ENCODE data around the gene PLXNA4. TPM values are rescaled to one million over a fixed set of nuclear protein-coding genes. Genes with fewer than 3 reads are reported as not detected.

The PLXNA4 gene
- total RNA-seq, 1 experiment from 2014 or later: not detected

GRCh38 chr7:132433301-132433700 lies 143.0 kb downstream of the PLXNA4 start:
- POLR2A ChIA-PET: no interaction called here
- Histone ChIP-seq H3K9ac (ENCODE audit: low read length) (no peak overlapping the region), H3K4me1 (ENCODE audit: control insufficient read depth in 1 of 2, insufficient read depth in 2 of 2, low read length in 2 of 2) (peaks cover 0 to 5% of the 10 kb centered on the region in 2 experiments; a peak in 1 of 4 replicates), H2AFZ (ENCODE audit: low read depth, low read length, poor library complexity, severe bottlenecking) (no peak overlapping the region), H3K4me2 (ENCODE audit: low read length) (no peak overlapping the region), H3K79me2 (ENCODE audit: insufficient read depth, low read length) (no peaks in the 10 kb centered on the region), H3K9me2 (ENCODE audit: insufficient read depth) (no peaks in the 10 kb centered on the region), H3K4me3 (replicated peaks in 1 of 2; ENCODE audit: low read depth in 1 of 2, low read length in 2 of 2) (no peak overlapping the region), H4K20me1 (ENCODE audit: insufficient read depth) (no peaks in the 10 kb centered on the region), H3K36me3 (ENCODE audit: control insufficient read depth in 1 of 2, insufficient read depth in 2 of 2, low read length in 2 of 2) (no peaks in the 10 kb centered on the region), H3K27ac (ENCODE audit: low read depth, low read length) (no peak overlapping the region), H3K9me3 (ENCODE audit: control insufficient read depth in 1 of 2, insufficient read depth in 1 of 2, low read depth in 1 of 2, low read length in 2 of 2) (no peaks in the 10 kb centered on the region), H3K27me3 (ENCODE audit: insufficient read depth, low read length) (peaks cover 65% of the 10 kb centered on the region)
- TF ChIP-seq, protein P1, sequence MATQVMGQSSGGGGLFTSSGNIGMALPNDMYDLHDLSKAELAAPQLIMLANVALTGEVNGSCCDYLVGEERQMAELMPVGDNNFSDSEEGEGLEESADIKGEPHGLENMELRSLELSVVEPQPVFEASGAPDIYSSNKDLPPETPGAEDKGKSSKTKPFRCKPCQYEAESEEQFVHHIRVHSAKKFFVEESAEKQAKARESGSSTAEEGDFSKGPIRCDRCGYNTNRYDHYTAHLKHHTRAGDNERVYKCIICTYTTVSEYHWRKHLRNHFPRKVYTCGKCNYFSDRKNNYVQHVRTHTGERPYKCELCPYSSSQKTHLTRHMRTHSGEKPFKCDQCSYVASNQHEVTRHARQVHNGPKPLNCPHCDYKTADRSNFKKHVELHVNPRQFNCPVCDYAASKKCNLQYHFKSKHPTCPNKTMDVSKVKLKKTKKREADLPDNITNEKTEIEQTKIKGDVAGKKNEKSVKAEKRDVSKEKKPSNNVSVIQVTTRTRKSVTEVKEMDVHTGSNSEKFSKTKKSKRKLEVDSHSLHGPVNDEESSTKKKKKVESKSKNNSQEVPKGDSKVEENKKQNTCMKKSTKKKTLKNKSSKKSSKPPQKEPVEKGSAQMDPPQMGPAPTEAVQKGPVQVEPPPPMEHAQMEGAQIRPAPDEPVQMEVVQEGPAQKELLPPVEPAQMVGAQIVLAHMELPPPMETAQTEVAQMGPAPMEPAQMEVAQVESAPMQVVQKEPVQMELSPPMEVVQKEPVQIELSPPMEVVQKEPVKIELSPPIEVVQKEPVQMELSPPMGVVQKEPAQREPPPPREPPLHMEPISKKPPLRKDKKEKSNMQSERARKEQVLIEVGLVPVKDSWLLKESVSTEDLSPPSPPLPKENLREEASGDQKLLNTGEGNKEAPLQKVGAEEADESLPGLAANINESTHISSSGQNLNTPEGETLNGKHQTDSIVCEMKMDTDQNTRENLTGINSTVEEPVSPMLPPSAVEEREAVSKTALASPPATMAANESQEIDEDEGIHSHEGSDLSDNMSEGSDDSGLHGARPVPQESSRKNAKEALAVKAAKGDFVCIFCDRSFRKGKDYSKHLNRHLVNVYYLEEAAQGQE (IDR thresholded peaks at IDR 0.05; ENCODE audit: low read depth): no peak
- TF ChIP-seq EZH2 (IDR thresholded peaks at IDR 0.05): no peak
- no peak for TF ChIP-seq YY1 (IDR thresholded peaks at IDR 0.05; ENCODE audit: extremely low read depth, insufficient replicate concordance, low read depth, low read length)
- no peak for TF ChIP-seq POLR2AphosphoS5 (IDR thresholded peaks at IDR 0.05; ENCODE audit: low read depth, low read length)
- CTCF ChIA-PET: no interaction called here
- no TSS peak for BruUV-seq (replicated peaks)
- RAD21 ChIA-PET (ENCODE audit: low non-redundant PET in 1 of 2, low total read pairs in 2 of 2, uncharacterized antibody in 2 of 2, unreplicated experiment in 2 of 2): no interaction called here
- ATAC-seq (no peak), DNase-seq (ENCODE audit: low read depth, low spot score) (no peak)
- intact Hi-C loops (cut with micrococcal nuclease): no loop called here
